PFSK-1 (cell line): ENCODE data around the gene TASP1.

Experiments used
- FOXP2 ChIP-seq: optimal IDR thresholded peaks from 2 replicates; pipeline ENCODE3; 2011; ENCODE audit warnings: borderline replicate concordance, control low read depth, inconsistent platforms; ENCODE audit not compliant: insufficient read depth; ENCODE audit errors: extremely low read length, extremely low read depth
- POLR2AphosphoS5 ChIP-seq: IDR thresholded peaks from 2 replicates; pipeline ENCODE4 v1.6.1; 2012; ENCODE audit warnings: low read depth, mild to moderate bottlenecking, control low read depth, low read length, moderate library complexity
- REST ChIP-seq, 2 experiments: IDR thresholded peaks; 2 replicates each; pipeline versions ENCODE4 v1.6.1 to v1.8.0; 2011 to 2012; ENCODE audit warnings: low read depth in 2 of 2, low read length in 2 of 2, control low read depth in 1 of 2, inconsistent platforms in 1 of 2, mild to moderate bottlenecking in 1 of 2, moderate library complexity in 1 of 2; ENCODE audit not compliant: insufficient read depth in 1 of 2
- SIN3A ChIP-seq: IDR thresholded peaks from 2 replicates; pipeline ENCODE4 v1.6.1; 2012; ENCODE audit warnings: mild to moderate bottlenecking, low read length, moderate library complexity, borderline replicate concordance; ENCODE audit not compliant: insufficient read depth
- TAF1 ChIP-seq: IDR thresholded peaks from 2 replicates; pipeline ENCODE4 v1.6.1; 2012; ENCODE audit warnings: low read length, control low read depth, borderline replicate concordance; ENCODE audit not compliant: insufficient read depth

The TASP1 gene

DNA sequence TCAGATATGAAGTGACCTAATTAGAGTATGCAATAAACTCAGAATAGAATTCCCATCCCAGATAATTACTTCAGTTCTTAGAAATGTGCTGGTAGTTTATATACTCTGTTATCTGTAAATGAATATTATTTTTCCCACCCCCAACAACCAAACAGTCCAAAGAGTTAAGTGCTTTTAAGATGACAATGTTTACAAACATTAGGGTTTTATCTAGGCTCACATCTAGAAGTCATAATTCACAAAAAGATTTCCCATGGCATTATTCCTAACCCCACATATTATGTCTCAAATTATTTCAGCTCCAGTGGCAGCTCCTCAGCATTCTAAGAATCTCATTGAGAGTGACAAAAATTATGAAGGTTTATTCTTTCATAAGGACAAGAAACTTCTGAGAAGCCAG lies 120.9 kb downstream of the TASP1 start:
- TF ChIP-seq FOXP2 (no peak), POLR2AphosphoS5 (no peak), SIN3A (no peak), REST (IDR thresholded peaks at IDR 0.05; ENCODE audit: insufficient read depth in 1 of 2, low read depth in 2 of 2, low read length in 2 of 2) (no peak), TAF1 (no peak)

- TF ChIP-seq REST (IDR thresholded peaks at IDR 0.05; ENCODE audit: insufficient read depth in 1 of 2, low read depth in 2 of 2, low read length in 2 of 2) (no peak), FOXP2 (no peak), TAF1 (no peak), POLR2AphosphoS5 (no peak), SIN3A (no peak)
Measured at GRCh38 chr20:13515796-13516558, 122.8 kb downstream of the TASP1 start.

DNA sequence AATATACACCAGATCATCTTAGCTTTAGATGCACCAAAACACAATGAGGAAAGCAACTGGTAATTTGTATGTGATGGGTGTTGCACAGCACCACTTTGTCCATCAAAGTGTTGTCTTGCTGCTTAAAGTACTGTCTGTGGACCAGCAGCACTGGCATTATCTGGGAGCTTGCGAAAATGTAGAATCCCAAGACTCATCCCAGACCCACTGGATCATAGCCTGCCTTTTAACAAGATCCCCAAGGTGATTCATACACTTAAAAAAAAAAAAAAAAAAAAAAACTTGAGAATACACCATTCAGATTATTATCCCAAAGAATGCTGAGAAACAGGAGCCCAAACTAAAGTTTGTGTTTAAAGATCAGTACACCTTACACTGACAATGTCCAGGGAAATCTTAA lies 123.4 kb downstream of the TASP1 start:
- TF ChIP-seq SIN3A (no peak), REST (IDR thresholded peaks at IDR 0.05; ENCODE audit: insufficient read depth in 1 of 2, low read depth in 2 of 2, low read length in 2 of 2) (no peak), FOXP2 (no peak), POLR2AphosphoS5 (no peak), TAF1 (no peak)

DNA sequence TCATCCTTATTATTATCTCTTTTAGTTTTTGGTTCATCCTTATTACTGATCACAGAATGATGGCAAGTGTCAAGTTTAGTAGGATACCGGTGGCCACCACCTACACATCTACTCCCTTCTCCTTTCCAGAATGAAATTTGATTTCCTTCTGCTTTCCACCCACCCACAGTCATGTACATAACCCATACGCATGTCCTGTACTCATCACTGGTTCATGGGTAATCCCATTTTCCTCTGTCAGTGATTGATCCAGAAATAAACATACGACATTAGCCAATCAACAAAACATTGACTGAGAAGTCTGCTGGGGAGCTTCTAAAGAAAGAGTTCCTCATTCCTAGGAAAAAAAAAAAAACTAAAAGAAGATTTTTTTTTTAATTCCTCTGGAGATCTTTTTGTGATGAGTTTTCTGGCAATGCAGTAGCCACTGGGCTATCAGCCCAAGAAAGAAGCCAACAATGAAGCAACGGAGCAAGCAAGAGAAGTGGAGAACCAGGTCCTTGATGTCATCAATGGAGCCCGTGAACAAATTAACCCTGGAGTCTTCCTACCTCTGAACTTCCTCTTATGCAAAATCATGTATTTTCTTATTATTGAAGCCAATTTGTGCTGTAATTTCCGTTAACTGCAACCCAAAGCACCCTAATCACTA lies 127.8 kb downstream of the TASP1 start:
- TF ChIP-seq TAF1 (no peak), POLR2AphosphoS5 (no peak), REST (IDR thresholded peaks at IDR 0.05; ENCODE audit: insufficient read depth in 1 of 2, low read depth in 2 of 2, low read length in 2 of 2) (no peak), SIN3A (no peak), FOXP2 (no peak)
